ENCODE data around the gene MRPS15. TPM values are rescaled to one million over a fixed set of nuclear protein-coding genes. Genes with fewer than 3 reads are reported as not detected.

MRPS15 gene
- total RNA-seq, 1 experiment from 2014 or later = 98.7 TPM

DNA sequence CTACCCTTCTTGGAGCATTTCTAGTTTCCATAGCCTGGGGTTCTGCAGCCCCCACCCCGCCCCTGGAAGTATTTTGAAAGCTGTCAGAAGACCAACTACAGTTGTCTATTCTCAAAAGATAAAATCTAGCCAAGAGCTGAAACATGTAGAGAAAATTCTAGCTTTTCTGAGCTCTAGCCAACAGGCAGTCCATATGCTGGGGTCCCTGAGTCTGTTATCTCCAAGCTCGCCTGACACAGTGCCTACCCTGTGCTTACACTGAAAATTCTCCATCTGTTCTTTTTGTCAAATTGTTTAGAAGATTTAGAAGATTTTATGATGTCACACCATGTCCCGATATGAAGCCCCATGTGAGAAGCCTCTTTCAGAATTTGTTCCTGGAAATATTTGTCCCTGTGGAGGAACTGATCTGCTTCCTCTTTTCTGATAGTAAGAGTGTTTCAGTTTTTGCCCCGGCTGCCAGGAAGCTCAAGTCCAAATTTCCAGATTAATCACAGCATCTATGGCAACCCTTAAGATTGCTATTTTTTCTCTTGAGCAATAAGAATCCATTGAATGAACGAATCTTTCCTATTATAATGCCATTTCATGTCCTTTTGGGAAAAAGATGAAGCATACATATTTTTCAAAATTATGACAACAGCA lies 42.2 kb upstream of the MRPS15 start:
- H3K4me1 ChIP-seq (ENCODE audit: control insufficient read depth in 1 of 2, insufficient read depth in 2 of 2, low read length in 2 of 2) = no peaks in the 10 kb centered on the region
- intact Hi-C loops (cut with micrococcal nuclease) = no loop called here
- no peak overlapping the region for H3K9ac ChIP-seq (ENCODE audit: low read length)
- peaks cover 17% of the 10 kb centered on the region for H3K27me3 ChIP-seq (ENCODE audit: insufficient read depth, low read length)
- H3K9me3 ChIP-seq (ENCODE audit: control insufficient read depth in 1 of 2, insufficient read depth in 1 of 2, low read depth in 1 of 2, low read length in 2 of 2) = no peaks in the 10 kb centered on the region
- H4K20me1 ChIP-seq (ENCODE audit: insufficient read depth) = no peaks in the 10 kb centered on the region
- RAD21 ChIA-PET (ENCODE audit: low non-redundant PET in 1 of 2, low total read pairs in 2 of 2, uncharacterized antibody in 2 of 2, unreplicated experiment in 2 of 2) = no interaction called here
- no peak overlapping the region for H3K27ac ChIP-seq (ENCODE audit: low read depth, low read length)
- POLR2A ChIA-PET = no interaction called here
- no peak overlapping the region for H3K4me2 ChIP-seq (ENCODE audit: low read length)
- CTCF ChIA-PET = interaction anchor here (1.5 to 2.2 kb wide), 2 partner anchors 10 to 70 kb away, joined by 3 to 7 read pairs; no protein-coding TSS in a partner anchor
- DNase-seq (ENCODE audit: low read depth, low spot score) (no peak), ATAC-seq (no peak)
- H3K36me3 ChIP-seq (ENCODE audit: control insufficient read depth in 1 of 2, insufficient read depth in 2 of 2, low read length in 2 of 2) = no peaks in the 10 kb centered on the region
- no peaks in the 10 kb centered on the region for H3K79me2 ChIP-seq (ENCODE audit: insufficient read depth, low read length)
- BruUV-seq (replicated peaks) = no TSS peak
- H2AFZ ChIP-seq (ENCODE audit: low read depth, low read length, poor library complexity, severe bottlenecking) = no peak overlapping the region
- TF ChIP-seq POLR2A (IDR thresholded peaks at IDR 0.05; ENCODE audit: borderline replicate concordance, extremely low read depth, insufficient read depth, insufficient read length) (no peak), SRF (IDR thresholded peaks at IDR 0.05; ENCODE audit: low read depth) (no peak), MAX (IDR thresholded peaks at IDR 0.05) (no peak), RAD21 (IDR thresholded peaks at IDR 0.05; ENCODE audit: low read depth) (no peak), EGR1 (IDR thresholded peaks at IDR 0.05; ENCODE audit: low read depth) (no peak)
- TF ChIP-seq, protein P1, sequence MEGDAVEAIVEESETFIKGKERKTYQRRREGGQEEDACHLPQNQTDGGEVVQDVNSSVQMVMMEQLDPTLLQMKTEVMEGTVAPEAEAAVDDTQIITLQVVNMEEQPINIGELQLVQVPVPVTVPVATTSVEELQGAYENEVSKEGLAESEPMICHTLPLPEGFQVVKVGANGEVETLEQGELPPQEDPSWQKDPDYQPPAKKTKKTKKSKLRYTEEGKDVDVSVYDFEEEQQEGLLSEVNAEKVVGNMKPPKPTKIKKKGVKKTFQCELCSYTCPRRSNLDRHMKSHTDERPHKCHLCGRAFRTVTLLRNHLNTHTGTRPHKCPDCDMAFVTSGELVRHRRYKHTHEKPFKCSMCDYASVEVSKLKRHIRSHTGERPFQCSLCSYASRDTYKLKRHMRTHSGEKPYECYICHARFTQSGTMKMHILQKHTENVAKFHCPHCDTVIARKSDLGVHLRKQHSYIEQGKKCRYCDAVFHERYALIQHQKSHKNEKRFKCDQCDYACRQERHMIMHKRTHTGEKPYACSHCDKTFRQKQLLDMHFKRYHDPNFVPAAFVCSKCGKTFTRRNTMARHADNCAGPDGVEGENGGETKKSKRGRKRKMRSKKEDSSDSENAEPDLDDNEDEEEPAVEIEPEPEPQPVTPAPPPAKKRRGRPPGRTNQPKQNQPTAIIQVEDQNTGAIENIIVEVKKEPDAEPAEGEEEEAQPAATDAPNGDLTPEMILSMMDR (IDR thresholded peaks at IDR 0.05 in 2 of 3, conservative IDR thresholded peaks at IDR 0.05 in 1 of 3; ENCODE audit: borderline replicate concordance in 1 of 3, insufficient read depth in 1 of 3, low read depth in 2 of 3, low read length in 2 of 3) = no peak
- TF ChIP-seq, protein P2, sequence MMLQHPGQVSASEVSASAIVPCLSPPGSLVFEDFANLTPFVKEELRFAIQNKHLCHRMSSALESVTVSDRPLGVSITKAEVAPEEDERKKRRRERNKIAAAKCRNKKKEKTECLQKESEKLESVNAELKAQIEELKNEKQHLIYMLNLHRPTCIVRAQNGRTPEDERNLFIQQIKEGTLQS (IDR thresholded peaks at IDR 0.05) = no peak
- no peaks in the 10 kb centered on the region for H3K9me2 ChIP-seq (ENCODE audit: insufficient read depth)
- no peak overlapping the region for H3K4me3 ChIP-seq (replicated peaks in 1 of 2; ENCODE audit: low read depth in 1 of 2, low read length in 2 of 2)

DNA sequence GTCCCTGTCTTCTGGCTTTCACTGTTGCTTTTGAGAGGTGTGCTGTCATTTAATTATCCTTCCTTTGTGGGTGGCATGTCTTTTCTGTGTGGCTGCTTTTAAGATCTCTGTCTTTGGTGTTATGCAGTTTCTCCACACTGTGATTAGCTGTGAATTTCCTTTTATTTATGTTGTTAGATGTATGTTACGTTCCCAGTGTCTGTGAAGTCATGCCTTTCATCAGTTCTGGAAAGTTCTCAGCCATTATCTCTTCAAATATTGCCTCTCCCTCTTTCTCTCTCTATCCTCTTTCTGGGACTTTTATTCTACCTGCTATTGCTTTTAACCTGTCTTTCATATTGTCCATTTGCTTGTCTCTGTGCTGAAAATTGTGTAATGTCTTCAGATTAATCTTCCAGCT lies 39.5 kb upstream of the MRPS15 start:
- H3K9ac ChIP-seq (ENCODE audit: low read length) = no peak overlapping the region
- no peak for ATAC-seq
- no peaks in the 10 kb centered on the region for H3K9me2 ChIP-seq (ENCODE audit: insufficient read depth)
- DNase-seq (ENCODE audit: low read depth, low spot score) = no peak
- ChIA-PET RAD21 (ENCODE audit: low non-redundant PET in 1 of 2, low total read pairs in 2 of 2, uncharacterized antibody in 2 of 2, unreplicated experiment in 2 of 2) (no interaction called here), POLR2A (no interaction called here), CTCF (interaction anchor here (1.0 to 2.2 kb wide), 2 partner anchors 12 to 163 kb away, joined by 4 to 8 read pairs; no protein-coding TSS in a partner anchor)
- no peak overlapping the region for H3K4me3 ChIP-seq (replicated peaks in 1 of 2; ENCODE audit: low read depth in 1 of 2, low read length in 2 of 2)
- H3K36me3 ChIP-seq (ENCODE audit: control insufficient read depth in 1 of 2, insufficient read depth in 2 of 2, low read length in 2 of 2) = no peaks in the 10 kb centered on the region
- no peak overlapping the region for H2AFZ ChIP-seq (ENCODE audit: low read depth, low read length, poor library complexity, severe bottlenecking)
- no peaks in the 10 kb centered on the region for H3K4me1 ChIP-seq (ENCODE audit: control insufficient read depth in 1 of 2, insufficient read depth in 2 of 2, low read length in 2 of 2)
- H4K20me1 ChIP-seq (ENCODE audit: insufficient read depth) = no peaks in the 10 kb centered on the region
- H3K27me3 ChIP-seq (ENCODE audit: insufficient read depth, low read length) = peaks cover 17% of the 10 kb centered on the region
- no peaks in the 10 kb centered on the region for H3K79me2 ChIP-seq (ENCODE audit: insufficient read depth, low read length)
- no peak overlapping the region for H3K4me2 ChIP-seq (ENCODE audit: low read length)
- H3K9me3 ChIP-seq (ENCODE audit: control insufficient read depth in 1 of 2, insufficient read depth in 1 of 2, low read depth in 1 of 2, low read length in 2 of 2) = no peaks in the 10 kb centered on the region
- H3K27ac ChIP-seq (ENCODE audit: low read depth, low read length) = no peak overlapping the region
- no TSS peak for BruUV-seq (replicated peaks)
- intact Hi-C loops (cut with micrococcal nuclease) = no loop called here
- TF ChIP-seq MAX (IDR thresholded peaks at IDR 0.05) (no peak), ELF1 (IDR thresholded peaks at IDR 0.05; ENCODE audit: borderline replicate concordance, low read depth) (no peak), EZH2phosphoT487 (IDR thresholded peaks at IDR 0.05; ENCODE audit: borderline replicate concordance) (no peak), RAD21 (IDR thresholded peaks at IDR 0.05; ENCODE audit: low read depth) (no peak), FOSL1 (IDR thresholded peaks at IDR 0.05; ENCODE audit: low read depth) (no peak), ZNF274 (IDR thresholded peaks at IDR 0.05; ENCODE audit: low read depth, low read length) (no peak), CBX3 (IDR thresholded peaks at IDR 0.05; ENCODE audit: low read depth) (no peak), POLR2A (IDR thresholded peaks at IDR 0.05; ENCODE audit: borderline replicate concordance, extremely low read depth, insufficient read depth, insufficient read length) (no peak), ZFX (IDR thresholded peaks at IDR 0.05) (no peak), CEBPB (IDR thresholded peaks at IDR 0.05; ENCODE audit: low read depth) (no peak), JUND (IDR thresholded peaks at IDR 0.05) (no peak), SP1 (IDR thresholded peaks at IDR 0.05; ENCODE audit: low read depth) (no peak)
- TF ChIP-seq, protein P2 (IDR thresholded peaks at IDR 0.05) = no peak

Data from HCT116 (cell line).